ENCODE data around the gene NUMB. TPM values are rescaled to one million over a fixed set of nuclear protein-coding genes. Genes with fewer than 3 reads are reported as not detected.
"Not testable (repeated sequence)": the region's sequence is repeated elsewhere in the genome, so short reads cannot be mapped to it uniquely, and the experiment has no call there.

NUMB gene
- total RNA-seq, 2 donors from 2014 or later: 79.9 to 85.2 TPM

GRCh38 chr14:73359445-73359844 is 98.9 kb downstream of the NUMB start:
- no peaks in the 10 kb centered on the region for H3K9me3 Mint-ChIP-seq
- no peak overlapping the region for H3K27ac Mint-ChIP-seq
- no peaks in the 10 kb centered on the region for H3K27me3 ChIP-seq (ENCODE audit: control insufficient read depth, insufficient read depth, low read length, poor library complexity, severe bottlenecking)

GRCh38 chr14:73358187-73358586 is 100.2 kb downstream of the NUMB start:
- H3K4me1 ChIP-seq (ENCODE audit: control insufficient read depth, insufficient read depth, low read length): no peaks in the 10 kb centered on the region
- H3K4me3 ChIP-seq (ENCODE audit: low read length): no peak overlapping the region
- no peaks in the 10 kb centered on the region for H3K27me3 ChIP-seq (ENCODE audit: control insufficient read depth, insufficient read depth, low read length, poor library complexity, severe bottlenecking)
- no peaks in the 10 kb centered on the region for H3K27me3 Mint-ChIP-seq (ENCODE audit: insufficient read depth)
- peaks cover 8% of the 10 kb centered on the region for H3K4me1 Mint-ChIP-seq
- peaks cover 28% of the 10 kb centered on the region for H3K36me3 ChIP-seq (ENCODE audit: control insufficient read depth, insufficient read depth, low read length)
- 50 to 52% methylated on average over 1 of the region's 1 CpG for WGBS, 2 experiments (ENCODE audit: insufficient coverage in 1 of 2, insufficient read length in 1 of 2)
- no peak for TF ChIP-seq CTCF (conservative IDR thresholded peaks at IDR 0.05)
- peaks cover 27% of the 10 kb centered on the region for H3K36me3 Mint-ChIP-seq (ENCODE audit: low read depth)
- DNase-seq: no peak
- no peaks in the 10 kb centered on the region for H3K9me3 ChIP-seq (ENCODE audit: control insufficient read depth, low read length)
- H3K9me3 Mint-ChIP-seq: no peaks in the 10 kb centered on the region
- no peak overlapping the region for H3K4me3 Mint-ChIP-seq
- no peak overlapping the region for H3K27ac ChIP-seq (ENCODE audit: low read depth, low read length)
- H3K27ac Mint-ChIP-seq: peak overlapping the region; percentile 5
- H3K9ac ChIP-seq (ENCODE audit: extremely low read depth, low read length, poor library complexity, severe bottlenecking): no peak overlapping the region

More at GRCh38 chr14:73359445-73359844, 98.9 kb downstream of the NUMB start:
- Histone ChIP-seq H3K4me3 (ENCODE audit: low read length) (no peak overlapping the region), H3K4me1 (ENCODE audit: control insufficient read depth, insufficient read depth, low read length) (no peaks in the 10 kb centered on the region), H3K9ac (ENCODE audit: extremely low read depth, low read length, poor library complexity, severe bottlenecking) (no peak overlapping the region), H3K27ac (ENCODE audit: low read depth, low read length) (no peak overlapping the region), H3K36me3 (ENCODE audit: control insufficient read depth, insufficient read depth, low read length) (peaks cover 29% of the 10 kb centered on the region), H3K9me3 (ENCODE audit: control insufficient read depth, low read length) (no peaks in the 10 kb centered on the region)
- no peak overlapping the region for H3K4me3 Mint-ChIP-seq
- peaks cover 35% of the 10 kb centered on the region for H3K36me3 Mint-ChIP-seq (ENCODE audit: low read depth)
- no peak for TF ChIP-seq CTCF (conservative IDR thresholded peaks at IDR 0.05)
- H3K4me1 Mint-ChIP-seq: peaks cover 8% of the 10 kb centered on the region
- DNase-seq: no peak
- H3K27me3 Mint-ChIP-seq (ENCODE audit: insufficient read depth): no peaks in the 10 kb centered on the region

DNA sequence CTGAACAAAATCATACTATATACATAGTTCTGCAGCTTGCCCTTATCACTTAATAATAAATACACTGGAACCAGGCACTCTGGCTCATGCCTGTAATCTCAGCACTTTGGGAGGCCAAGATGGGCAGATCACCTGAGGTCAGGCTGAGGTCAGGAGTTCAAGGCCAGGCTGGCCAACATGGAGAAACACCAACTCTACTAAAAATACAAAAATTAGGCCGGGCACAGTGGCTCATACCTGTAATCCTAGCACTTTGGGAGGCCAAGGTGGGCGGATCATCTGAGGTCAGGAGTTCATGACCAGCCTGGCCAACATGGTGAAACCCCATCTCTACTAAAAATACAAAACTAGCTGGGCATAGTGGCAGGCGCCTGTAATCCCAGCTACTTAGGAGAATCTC is 109.3 kb downstream of the NUMB start:
- not testable (repeated sequence) for H3K27ac Mint-ChIP-seq; H3K4me3 Mint-ChIP-seq; H3K27me3 ChIP-seq (ENCODE audit: control insufficient read depth, insufficient read depth, low read length, poor library complexity, severe bottlenecking); DNase-seq; H3K9ac ChIP-seq (ENCODE audit: extremely low read depth, low read length, poor library complexity, severe bottlenecking); H3K4me3 ChIP-seq (ENCODE audit: low read length); H3K27me3 Mint-ChIP-seq (ENCODE audit: insufficient read depth); H3K4me1 ChIP-seq (ENCODE audit: control insufficient read depth, insufficient read depth, low read length); H3K9me3 Mint-ChIP-seq; H3K9me3 ChIP-seq (ENCODE audit: control insufficient read depth, low read length); H3K4me1 Mint-ChIP-seq; H3K27ac ChIP-seq (ENCODE audit: low read depth, low read length)
- 92 to 100% methylated on average over 2 to 3 of the region's 3 CpGs for WGBS, 2 experiments (ENCODE audit: insufficient coverage in 1 of 2, insufficient read length in 1 of 2)
- H3K36me3 Mint-ChIP-seq (ENCODE audit: low read depth): peaks cover 14% of the 10 kb centered on the region
- H3K36me3 ChIP-seq (ENCODE audit: control insufficient read depth, insufficient read depth, low read length): peaks cover 18% of the 10 kb centered on the region

DNA sequence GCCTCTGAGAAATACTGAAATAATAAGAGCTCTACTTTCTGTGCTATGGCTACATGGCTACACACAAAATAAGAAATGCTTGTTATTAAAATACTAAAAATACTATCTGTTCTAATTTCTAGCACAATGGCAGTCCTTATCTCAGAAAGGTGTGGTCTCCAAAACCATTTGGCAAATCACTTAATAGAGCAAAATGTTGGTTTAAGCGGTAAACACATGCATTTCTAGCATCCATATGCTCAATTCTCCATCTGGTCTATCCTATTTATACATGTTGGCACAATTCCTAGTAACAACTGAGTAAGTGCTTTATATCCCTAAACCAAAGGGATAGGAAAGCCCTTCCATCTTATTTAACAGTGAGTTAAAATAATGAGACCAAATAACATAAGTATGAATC is 114.0 kb downstream of the NUMB start:
- no peak for DNase-seq
- Mint-ChIP-seq H3K4me1 (peaks cover 19% of the 10 kb centered on the region), H3K4me3 (no peak overlapping the region), H3K27ac (no peak overlapping the region), H3K27me3 (ENCODE audit: insufficient read depth) (no peaks in the 10 kb centered on the region), H3K9me3 (no peaks in the 10 kb centered on the region), H3K36me3 (ENCODE audit: low read depth) (no peaks in the 10 kb centered on the region)
- TF ChIP-seq CTCF (conservative IDR thresholded peaks at IDR 0.05): no peak
- Histone ChIP-seq H3K4me1 (ENCODE audit: control insufficient read depth, insufficient read depth, low read length) (no peaks in the 10 kb centered on the region), H3K36me3 (ENCODE audit: control insufficient read depth, insufficient read depth, low read length) (no peaks in the 10 kb centered on the region), H3K9ac (ENCODE audit: extremely low read depth, low read length, poor library complexity, severe bottlenecking) (no peak overlapping the region), H3K9me3 (ENCODE audit: control insufficient read depth, low read length) (no peaks in the 10 kb centered on the region), H3K27me3 (ENCODE audit: control insufficient read depth, insufficient read depth, low read length, poor library complexity, severe bottlenecking) (no peaks in the 10 kb centered on the region), H3K27ac (ENCODE audit: low read depth, low read length) (no peak overlapping the region), H3K4me3 (ENCODE audit: low read length) (no peak overlapping the region)
- WGBS, 2 experiments (ENCODE audit: insufficient coverage in 1 of 2, insufficient read length in 1 of 2): 91 to 95% methylated on average over 1 of the region's 1 CpG
